K562 (cell line): ENCODE measurements around the gene RPS28. TPM values are rescaled to one million over a fixed set of nuclear protein-coding genes. Genes with fewer than 3 reads are reported as not detected.

ENCODE experiments used
- ARID1B ChIP-seq: fragments of 450-650 bp; IDR thresholded peaks from 2 replicates; pipeline ENCODE4 v1.6.1; 2016; ENCODE audit warnings: antibody characterized with exemption, mild to moderate bottlenecking, inconsistent platforms
- ETV1 ChIP-seq: fragments of 450-650 bp; conservative IDR thresholded peaks from 2 replicates; pipeline ENCODE4 v1.6.1; 2016; ENCODE audit warnings: missing genetic modification characterization, control low read depth, low read depth, missing compliant biosample characterization
- HOXB6 ChIP-seq: fragments of 250-450 bp; sonication (Bioruptor Pico); IDR thresholded peaks from 2 replicates; pipeline ENCODE4 v1.5.1; 2022; ENCODE audit warnings: mild to moderate bottlenecking, borderline replicate concordance
- LARP7 ChIP-seq: fragments of 450-650 bp; IDR thresholded peaks from 2 replicates; pipeline ENCODE4 v1.6.1; 2016
- MTA2 ChIP-seq: fragments of 450-650 bp; IDR thresholded peaks from 2 replicates; pipeline ENCODE4 v1.6.1; 2016; ENCODE audit warnings: low read depth
- POLR2G ChIP-seq: fragments of 200-400 bp; formaldehyde crosslinking; IDR thresholded peaks from 2 replicates; pipeline ENCODE4 v1.6.1; 2017; ENCODE audit warnings: low read depth, mild to moderate bottlenecking, antibody characterized with exemption, low read length, moderate library complexity
- POLR3G ChIP-seq: IDR thresholded peaks from 2 replicates; pipeline ENCODE4 v1.6.1; 2011; ENCODE audit not compliant: insufficient read length, insufficient replicate concordance; ENCODE audit errors: extremely low read depth
- TRIM28 ChIP-seq: fragments of 450-650 bp; IDR thresholded peaks from 2 replicates; pipeline ENCODE4 v1.6.1; 2017
- ZNF212 ChIP-seq: fragments of 450-650 bp; formaldehyde crosslinking; IDR thresholded peaks from 2 replicates; pipeline ENCODE4 v1.4.0; 2020; ENCODE audit warnings: mild to moderate bottlenecking
- ZNF551 ChIP-seq: fragments of 250-450 bp; sonication (Bioruptor Pico); IDR thresholded peaks from 2 replicates; pipeline ENCODE4 v1.5.0; 2021; ENCODE audit warnings: mild to moderate bottlenecking, moderate library complexity
- ZNF695 ChIP-seq: fragments of 450-650 bp; formaldehyde crosslinking; IDR thresholded peaks from 2 replicates; pipeline ENCODE4 v1.4.0; 2020; ENCODE audit warnings: mild to moderate bottlenecking, moderate library complexity
- polyA plus RNA-seq, 8 experiments: library from polyadenylated mRNA; depleted of rRNA in 4 of 8; stranded (reverse) in 5 of 8; unstranded in 3 of 8; fragments of >200 nt; fragmentation: Nextera tagmentation in 2 of 8; fragmentation: Illumina TruSeq in 1 of 8; extraction: Ambion mirVana in 2 of 8; extraction: Trizol in 1 of 8; gene quantifications; 2 replicates each; pipeline versions ENCODE4 v1.2.1 to v1.2.3, GENCODE V29; 2011 to 2014; ENCODE audit warnings: inconsistent platforms in 1 of 8, missing spikeins in 1 of 8
- total RNA-seq, 7 experiments: library from RNA; depleted of rRNA in 6 of 7; stranded (reverse); fragments of >200 nt in 6 of 7; fragmentation: Illumina TruSeq in 2 of 7; extraction: Trizol in 2 of 7; gene quantifications; 2 replicates each; pipeline versions ENCODE4 v1.2.1 to v1.2.3, GENCODE V29; 2011 to 2021; ENCODE audit warnings: low replicate concordance in 1 of 7
- TF ChIP-seq, protein P1 (sequence below), 2 experiments: fragments of 200-800 bp in 1 of 2; sonication (Bioruptor generic) in 1 of 2; sonication (generic) in 1 of 2; formaldehyde crosslinking in 1 of 2; IDR thresholded peaks in 1 of 2; conservative IDR thresholded peaks in 1 of 2; 2 replicates each; pipeline versions ENCODE4 v1.5.0 to v1.6.1; 2016 to 2020; ENCODE audit warnings: missing compliant biosample characterization in 1 of 2, missing genetic modification characterization in 1 of 2, missing genetic modification reagents in 1 of 2
- TF ChIP-seq, protein P2 (sequence below): fragments of 450-650 bp; IDR thresholded peaks from 2 replicates; pipeline ENCODE4 v1.6.1; 2018; ENCODE audit not compliant: partially characterized antibody
- TF ChIP-seq, protein P3 (sequence below): fragments of 250-450 bp; sonication (Bioruptor Pico); IDR thresholded peaks from 2 replicates; pipeline ENCODE4 v1.5.0; 2021; ENCODE audit warnings: mild to moderate bottlenecking, borderline replicate concordance
- TF ChIP-seq, protein P4 (sequence below): fragments of 250-450 bp; sonication (Bioruptor Pico); IDR thresholded peaks from 2 replicates; pipeline ENCODE4 v1.8.0; 2022; ENCODE audit warnings: moderate library complexity, mild to moderate bottlenecking, inconsistent platforms
- TF ChIP-seq, protein P5 (sequence below): fragments of 150-350 bp; conservative IDR thresholded peaks from 2 replicates; pipeline ENCODE4 v1.6.1; 2014; ENCODE audit warnings: low read length

RPS28 gene
- total and polyA plus RNA-seq, 9 of the 15 experiments (the other 6 are each of a cell fraction or from before 2014, with no cell fraction given) = 165 to 2,827 (median 1,303) TPM

DNA sequence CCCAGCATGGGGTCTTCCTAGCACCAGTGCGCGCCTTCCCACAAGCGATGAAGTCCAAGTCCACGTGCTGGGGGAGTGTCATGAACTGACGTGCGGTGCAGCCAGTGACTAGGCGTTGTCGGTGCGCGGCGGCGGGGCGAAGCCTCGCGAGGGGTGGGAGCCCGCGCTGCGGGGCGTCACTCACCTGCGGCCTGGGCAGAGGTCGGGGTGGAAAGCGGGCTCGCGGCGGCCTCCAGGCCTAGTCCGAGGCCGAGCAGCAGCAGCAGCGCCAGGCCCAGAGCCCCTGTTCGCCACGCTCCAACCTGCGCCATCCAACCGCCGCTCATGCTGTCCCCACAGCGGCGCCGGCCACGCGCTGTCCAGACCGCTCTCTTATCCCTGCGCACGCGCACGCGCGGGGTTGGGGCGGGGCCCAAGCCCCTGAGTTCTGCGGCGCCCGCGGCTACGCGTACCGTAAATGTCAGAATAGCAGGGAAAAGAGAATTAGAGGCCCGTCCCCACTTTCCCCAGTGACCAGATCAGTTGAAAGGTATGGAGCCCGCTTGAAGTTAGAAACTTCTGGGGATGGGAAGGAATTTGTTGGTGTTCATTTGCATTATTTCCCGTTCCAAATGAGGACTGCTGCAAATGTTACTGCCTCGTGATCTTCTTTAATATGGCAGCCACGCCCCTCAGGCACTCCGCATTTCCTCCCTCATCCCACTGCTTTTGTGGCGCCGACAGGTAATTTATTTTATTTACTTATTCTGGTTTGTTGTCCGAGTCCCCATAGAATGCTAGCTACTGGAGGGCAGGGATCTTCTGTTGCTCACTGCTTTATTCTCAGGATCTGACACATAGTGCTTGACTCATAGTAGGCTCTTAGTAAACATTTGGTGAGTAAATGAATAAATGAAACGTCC lies 13.1 kb upstream of the RPS28 start, which contains the start of gene CD320 (continued):
- TF ChIP-seq, protein P1, sequence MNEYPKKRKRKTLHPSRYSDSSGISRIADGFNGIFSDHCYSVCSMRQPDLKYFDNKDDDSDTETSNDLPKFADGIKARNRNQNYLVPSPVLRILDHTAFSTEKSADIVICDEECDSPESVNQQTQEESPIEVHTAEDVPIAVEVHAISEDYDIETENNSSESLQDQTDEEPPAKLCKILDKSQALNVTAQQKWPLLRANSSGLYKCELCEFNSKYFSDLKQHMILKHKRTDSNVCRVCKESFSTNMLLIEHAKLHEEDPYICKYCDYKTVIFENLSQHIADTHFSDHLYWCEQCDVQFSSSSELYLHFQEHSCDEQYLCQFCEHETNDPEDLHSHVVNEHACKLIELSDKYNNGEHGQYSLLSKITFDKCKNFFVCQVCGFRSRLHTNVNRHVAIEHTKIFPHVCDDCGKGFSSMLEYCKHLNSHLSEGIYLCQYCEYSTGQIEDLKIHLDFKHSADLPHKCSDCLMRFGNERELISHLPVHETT (CRISPR knock-in tag; conservative IDR thresholded peaks at IDR 0.05 in 1 of 2, IDR thresholded peaks at IDR 0.05 in 1 of 2) = no peak
- TF ChIP-seq ETV1 (tag) (no peak), POLR2G (peak; percentile 93), MTA2 (no peak), LARP7 (no peak), ZNF212 (CRISPR knock-in tag) (peak; percentile 75; the same call in 1 of the 2 replicates), TRIM28 (no peak), POLR3G (no peak), HOXB6 (CRISPR knock-in tag) (no peak; the same call in 1 of the 2 replicates), ZNF695 (no peak), ARID1B (no peak), ZNF551 (CRISPR knock-in tag) (no peak)
- TF ChIP-seq, protein P2, sequence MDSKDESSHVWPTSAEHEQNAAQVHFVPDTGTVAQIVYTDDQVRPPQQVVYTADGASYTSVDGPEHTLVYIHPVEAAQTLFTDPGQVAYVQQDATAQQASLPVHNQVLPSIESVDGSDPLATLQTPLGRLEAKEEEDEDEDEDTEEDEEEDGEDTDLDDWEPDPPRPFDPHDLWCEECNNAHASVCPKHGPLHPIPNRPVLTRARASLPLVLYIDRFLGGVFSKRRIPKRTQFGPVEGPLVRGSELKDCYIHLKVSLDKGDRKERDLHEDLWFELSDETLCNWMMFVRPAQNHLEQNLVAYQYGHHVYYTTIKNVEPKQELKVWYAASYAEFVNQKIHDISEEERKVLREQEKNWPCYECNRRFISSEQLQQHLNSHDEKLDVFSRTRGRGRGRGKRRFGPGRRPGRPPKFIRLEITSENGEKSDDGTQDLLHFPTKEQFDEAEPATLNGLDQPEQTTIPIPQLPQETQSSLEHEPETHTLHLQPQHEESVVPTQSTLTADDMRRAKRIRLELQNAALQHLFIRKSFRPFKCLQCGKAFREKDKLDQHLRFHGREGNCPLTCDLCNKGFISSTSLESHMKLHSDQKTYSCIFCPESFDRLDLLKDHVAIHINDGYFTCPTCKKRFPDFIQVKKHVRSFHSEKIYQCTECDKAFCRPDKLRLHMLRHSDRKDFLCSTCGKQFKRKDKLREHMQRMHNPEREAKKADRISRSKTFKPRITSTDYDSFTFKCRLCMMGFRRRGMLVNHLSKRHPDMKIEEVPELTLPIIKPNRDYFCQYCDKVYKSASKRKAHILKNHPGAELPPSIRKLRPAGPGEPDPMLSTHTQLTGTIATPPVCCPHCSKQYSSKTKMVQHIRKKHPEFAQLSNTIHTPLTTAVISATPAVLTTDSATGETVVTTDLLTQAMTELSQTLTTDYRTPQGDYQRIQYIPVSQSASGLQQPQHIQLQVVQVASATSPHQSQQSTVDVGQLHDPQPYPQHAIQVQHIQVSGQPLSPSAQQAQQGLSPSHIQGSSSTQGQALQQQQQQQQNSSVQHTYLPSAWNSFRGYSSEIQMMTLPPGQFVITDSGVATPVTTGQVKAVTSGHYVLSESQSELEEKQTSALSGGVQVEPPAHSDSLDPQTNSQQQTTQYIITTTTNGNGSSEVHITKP = no peak
- TF ChIP-seq, protein P3, sequence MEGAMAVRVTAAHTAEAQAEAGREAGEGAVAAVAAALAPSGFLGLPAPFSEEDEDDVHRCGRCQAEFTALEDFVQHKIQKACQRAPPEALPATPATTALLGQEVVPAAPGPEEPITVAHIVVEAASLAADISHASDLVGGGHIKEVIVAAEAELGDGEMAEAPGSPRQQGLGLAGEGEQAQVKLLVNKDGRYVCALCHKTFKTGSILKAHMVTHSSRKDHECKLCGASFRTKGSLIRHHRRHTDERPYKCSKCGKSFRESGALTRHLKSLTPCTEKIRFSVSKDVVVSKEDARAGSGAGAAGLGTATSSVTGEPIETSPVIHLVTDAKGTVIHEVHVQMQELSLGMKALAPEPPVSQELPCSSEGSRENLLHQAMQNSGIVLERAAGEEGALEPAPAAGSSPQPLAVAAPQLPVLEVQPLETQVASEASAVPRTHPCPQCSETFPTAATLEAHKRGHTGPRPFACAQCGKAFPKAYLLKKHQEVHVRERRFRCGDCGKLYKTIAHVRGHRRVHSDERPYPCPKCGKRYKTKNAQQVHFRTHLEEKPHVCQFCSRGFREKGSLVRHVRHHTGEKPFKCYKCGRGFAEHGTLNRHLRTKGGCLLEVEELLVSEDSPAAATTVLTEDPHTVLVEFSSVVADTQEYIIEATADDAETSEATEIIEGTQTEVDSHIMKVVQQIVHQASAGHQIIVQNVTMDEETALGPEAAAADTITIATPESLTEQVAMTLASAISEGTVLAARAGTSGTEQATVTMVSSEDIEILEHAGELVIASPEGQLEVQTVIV (CRISPR knock-in tag) = peak; percentile 46; the same call in 1 of the 2 replicates
- TF ChIP-seq, protein P4, sequence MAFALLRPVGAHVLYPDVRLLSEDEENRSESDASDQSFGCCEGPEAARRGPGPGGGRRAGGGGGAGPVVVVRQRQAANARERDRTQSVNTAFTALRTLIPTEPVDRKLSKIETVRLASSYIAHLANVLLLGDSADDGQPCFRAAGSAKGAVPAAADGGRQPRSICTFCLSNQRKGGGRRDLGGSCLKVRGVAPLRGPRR (CRISPR knock-in tag) = no peak
- TF ChIP-seq, protein P5, sequence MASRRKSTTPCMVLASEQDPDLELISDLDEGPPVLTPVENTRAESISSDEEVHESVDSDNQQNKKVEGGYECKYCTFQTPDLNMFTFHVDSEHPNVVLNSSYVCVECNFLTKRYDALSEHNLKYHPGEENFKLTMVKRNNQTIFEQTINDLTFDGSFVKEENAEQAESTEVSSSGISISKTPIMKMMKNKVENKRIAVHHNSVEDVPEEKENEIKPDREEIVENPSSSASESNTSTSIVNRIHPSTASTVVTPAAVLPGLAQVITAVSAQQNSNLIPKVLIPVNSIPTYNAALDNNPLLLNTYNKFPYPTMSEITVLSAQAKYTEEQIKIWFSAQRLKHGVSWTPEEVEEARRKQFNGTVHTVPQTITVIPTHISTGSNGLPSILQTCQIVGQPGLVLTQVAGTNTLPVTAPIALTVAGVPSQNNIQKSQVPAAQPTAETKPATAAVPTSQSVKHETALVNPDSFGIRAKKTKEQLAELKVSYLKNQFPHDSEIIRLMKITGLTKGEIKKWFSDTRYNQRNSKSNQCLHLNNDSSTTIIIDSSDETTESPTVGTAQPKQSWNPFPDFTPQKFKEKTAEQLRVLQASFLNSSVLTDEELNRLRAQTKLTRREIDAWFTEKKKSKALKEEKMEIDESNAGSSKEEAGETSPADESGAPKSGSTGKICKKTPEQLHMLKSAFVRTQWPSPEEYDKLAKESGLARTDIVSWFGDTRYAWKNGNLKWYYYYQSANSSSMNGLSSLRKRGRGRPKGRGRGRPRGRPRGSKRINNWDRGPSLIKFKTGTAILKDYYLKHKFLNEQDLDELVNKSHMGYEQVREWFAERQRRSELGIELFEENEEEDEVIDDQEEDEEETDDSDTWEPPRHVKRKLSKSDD = no peak
